SH-SY5Y (cell line): ENCODE data around the gene CDR2.

Experiments
- GATA2 ChIP-seq: IDR thresholded peaks from 2 replicates; pipeline ENCODE4 v1.6.1; 2011; ENCODE audit warnings: mild to moderate bottlenecking, low read depth, low read length
- GATA3 ChIP-seq: IDR thresholded peaks from 2 replicates; pipeline ENCODE4 v1.6.1; 2011; ENCODE audit warnings: low read depth, mild to moderate bottlenecking, low read length, moderate library complexity

DNA sequence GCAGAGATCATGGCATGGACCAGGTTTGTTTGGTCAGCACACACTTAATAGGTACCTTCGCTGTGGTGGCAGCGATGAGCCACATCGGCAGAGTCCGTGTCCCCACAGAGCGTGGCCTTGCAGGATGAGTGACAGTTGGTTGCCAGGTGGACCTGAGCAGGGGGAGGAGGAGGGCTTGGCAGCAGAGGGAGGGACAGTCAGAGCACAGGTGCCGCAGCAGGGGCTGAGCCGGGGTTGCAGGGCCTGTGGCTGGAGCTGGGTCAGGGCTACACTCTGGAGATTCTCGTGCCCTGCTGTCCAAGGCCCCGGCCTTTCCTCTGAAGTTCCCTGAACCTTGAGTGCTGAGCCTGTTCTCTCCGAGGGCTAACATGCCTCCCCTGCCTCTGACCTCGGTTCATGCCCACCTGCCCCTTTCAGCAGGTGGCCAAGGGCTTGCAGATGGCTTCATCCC lies 52.4 kb downstream of the CDR2 start:
- TF ChIP-seq GATA2 (no peak), GATA3 (no peak)
